HG02885 (cell line): ENCODE data around the gene SAMD10.
"Not testable (repeated sequence)": the region's sequence is repeated elsewhere in the genome, so short reads cannot be mapped to it uniquely, and the experiment has no call there.

Experiments used
- ATAC-seq: cut with Tn5 transposase; IDR thresholded peaks from one replicate; pipeline ENCODE4 v1.9.1; 2021; ENCODE audit warnings: mild to moderate bottlenecking; ENCODE audit not compliant: unreplicated experiment, poor library complexity

Gene SAMD10

GRCh38 chr20:63979557-63980316 lies at the start of gene SAMD10:
Gene SAMD10 (minus strand): TSS chr20:63979642. CDS start chr20:63979467, 175 bp downstream.
- ATAC-seq, result peak; percentile 28

- ATAC-seq, result no peak
Observed at GRCh38 chr20:64027981-64028685, 48.7 kb upstream of the SAMD10 start.

DNA sequence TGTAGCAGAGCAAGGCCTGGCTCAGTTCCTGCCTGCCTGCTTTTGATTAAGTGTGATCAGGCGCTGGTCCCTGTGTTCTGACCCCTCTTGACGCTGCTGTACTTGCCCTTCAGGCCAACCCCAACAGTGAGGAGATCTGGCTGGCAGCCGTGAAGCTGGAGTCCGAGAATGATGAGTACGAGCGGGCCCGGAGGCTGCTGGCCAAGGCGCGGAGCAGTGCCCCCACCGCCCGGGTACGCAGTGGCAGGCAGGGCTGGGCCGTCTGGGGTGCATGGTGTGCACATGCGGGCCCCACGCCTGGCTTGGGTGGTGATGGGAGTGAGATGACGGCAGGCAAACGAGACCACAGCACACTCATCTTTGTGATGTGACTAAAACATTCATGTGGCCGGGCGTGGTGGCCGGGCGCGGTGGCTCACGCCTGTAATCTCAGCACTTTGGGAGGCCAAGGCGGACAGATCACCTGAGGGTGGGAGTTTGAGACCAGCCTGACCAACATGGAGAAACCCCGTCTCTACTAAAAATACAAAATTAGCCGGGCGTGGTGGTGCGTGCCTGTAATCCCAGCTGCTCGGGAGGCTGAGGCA lies 46.5 kb upstream of the SAMD10 start:
- ATAC-seq, result no peak

- no peak for ATAC-seq
Observed at GRCh38 chr20:64025101-64025825, 45.8 kb upstream of the SAMD10 start.

DNA sequence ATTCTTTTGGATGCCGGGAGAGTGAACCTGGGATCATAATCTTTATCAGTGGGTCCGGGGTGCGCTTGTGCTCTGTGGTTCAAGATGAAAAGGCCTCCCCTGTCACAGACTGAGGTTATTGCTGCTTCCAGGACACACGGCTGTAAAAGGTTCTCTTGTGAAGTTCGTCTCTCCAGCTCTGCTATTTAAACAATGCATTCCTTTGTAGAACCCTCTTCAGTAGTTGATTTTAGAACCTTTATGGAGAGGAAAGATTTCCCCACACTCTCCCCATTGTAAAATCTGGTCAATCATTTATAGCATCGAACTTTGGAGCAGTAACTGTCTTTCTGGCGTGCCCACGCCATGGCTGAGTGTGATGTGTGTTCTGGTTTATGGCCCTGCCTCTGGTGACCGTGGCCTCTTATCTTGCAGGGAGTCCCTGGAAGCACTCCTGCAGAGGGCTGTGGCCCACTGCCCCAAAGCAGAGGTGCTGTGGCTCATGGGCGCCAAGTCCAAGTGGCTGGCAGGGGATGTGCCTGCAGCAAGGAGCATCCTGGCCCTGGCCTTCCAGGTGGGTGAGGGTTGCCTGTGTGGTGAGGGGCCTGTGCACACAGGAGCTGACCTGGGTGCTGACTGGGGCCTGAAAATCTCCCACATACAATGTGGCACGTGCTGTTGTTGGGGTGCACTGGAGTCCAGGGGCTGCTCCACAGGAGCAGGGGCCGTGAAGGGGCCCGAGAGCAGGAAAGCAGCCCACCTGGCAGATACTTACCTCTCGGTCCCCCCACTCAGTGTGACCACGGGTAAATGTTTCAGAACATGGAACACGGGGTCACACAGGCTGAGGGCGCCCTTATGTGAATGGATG lies 44.9 kb upstream of the SAMD10 start:
- no peak for ATAC-seq

GRCh38 chr20:64023361-64024140 lies 44.1 kb upstream of the SAMD10 start:
- ATAC-seq, result no peak

GRCh38 chr20:64022671-64023360 lies 43.4 kb upstream of the SAMD10 start:
- ATAC-seq, result no peak

- no peak for ATAC-seq
Observed at GRCh38 chr20:64021124-64021975, 41.9 kb upstream of the SAMD10 start.

GRCh38 chr20:64015635-64016034 lies 36.2 kb upstream of the SAMD10 start:
- no peak for ATAC-seq

- not testable (repeated sequence) for ATAC-seq
Observed at GRCh38 chr20:64012385-64013154, 33.1 kb upstream of the SAMD10 start.

GRCh38 chr20:64011366-64011779 lies 31.9 kb upstream of the SAMD10 start:
- ATAC-seq, result no peak

DNA sequence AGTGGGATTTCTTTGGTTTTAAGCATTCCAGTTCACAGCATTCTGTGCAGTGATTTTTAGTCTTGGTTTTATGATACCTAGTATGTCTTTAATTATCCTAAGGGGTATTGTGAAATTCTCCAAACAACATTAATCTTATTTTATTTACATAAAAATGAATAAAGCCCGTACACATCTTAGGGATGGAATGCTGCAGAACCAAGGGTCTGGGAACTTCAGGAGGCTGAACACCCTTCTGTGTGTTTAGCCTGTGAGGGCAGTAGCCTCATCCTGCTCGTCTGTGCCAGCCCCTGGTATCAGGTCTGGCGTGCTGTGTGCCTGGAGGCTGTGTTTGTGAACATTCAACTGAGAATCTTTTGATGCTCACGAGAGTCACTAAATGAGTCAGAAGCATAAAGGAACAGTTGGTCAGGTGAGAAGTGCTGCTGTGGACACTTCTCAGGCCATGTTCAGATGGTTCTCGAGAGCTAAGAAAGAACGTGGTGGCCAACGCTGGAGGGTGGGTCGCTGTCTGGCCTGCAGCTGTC lies 31.3 kb upstream of the SAMD10 start:
- ATAC-seq, result no peak

- ATAC-seq, result no peak
Observed at GRCh38 chr20:64009811-64010387, 30.5 kb upstream of the SAMD10 start.

DNA sequence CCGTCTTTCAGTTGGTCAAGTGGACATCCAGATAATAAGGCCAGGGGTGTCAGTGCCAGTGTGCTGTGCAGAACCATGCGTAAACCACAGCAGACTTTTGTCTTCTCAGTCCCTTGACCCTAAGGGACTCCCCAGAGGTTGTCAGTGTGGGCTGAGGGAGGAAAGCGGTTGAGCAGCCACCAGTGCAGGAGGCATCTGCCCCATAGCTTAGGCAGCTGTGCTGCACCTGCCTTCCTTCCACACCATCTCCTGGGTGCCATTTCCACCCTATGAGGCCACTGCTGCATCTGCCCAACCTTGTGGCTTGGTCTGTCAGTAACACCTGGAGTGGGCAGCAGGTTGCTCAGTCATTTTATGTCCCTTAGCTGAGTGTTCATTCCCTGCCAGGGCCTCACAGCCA lies 27.5 kb upstream of the SAMD10 start:
- no peak for ATAC-seq

- no peak for ATAC-seq
Observed at GRCh38 chr20:64006490-64006889, 27.0 kb upstream of the SAMD10 start.

GRCh38 chr20:64005394-64005793 lies 26.0 kb upstream of the SAMD10 start:
- ATAC-seq, result no peak
